ENCODE measurements around the gene RGS16. TPM values are rescaled to one million over a fixed set of nuclear protein-coding genes. Genes with fewer than 3 reads are reported as not detected.
A peak's percentile ranks its signal among the peaks of the same experiment; 100 is the strongest.

RGS16 gene
- polyA plus RNA-seq, 1 donor from 2014 or later, result 1.9 TPM

GRCh38 chr1:182589520-182589919, 14.7 kb downstream of the RGS16 start:
- Mint-ChIP-seq H3K27ac (peak overlapping the region; percentile 94 to 100 (median 99)), H3K9me3 (no peaks in the 10 kb centered on the region), H3K36me3 (peaks cover 7% of the 10 kb centered on the region), H3K27me3 (no peaks in the 10 kb centered on the region), H3K4me1 (peaks cover 19 to 33% (median 28%) of the 10 kb centered on the region in 3 donors), H3K4me3 (peak overlapping the region; percentile 98 to 100 (median 99))

GRCh38 chr1:182588500-182589396, 15.4 kb downstream of the RGS16 start, which contains the start of gene RNASEL:
Gene RNASEL, minus strand, starts transcription at chr1:182589256. Its CDS starts 2,450 bp downstream, at chr1:182586806.
- H3K27me3 Mint-ChIP-seq, result no peaks in the 10 kb centered on the region
- H3K36me3 Mint-ChIP-seq, result peaks cover 7% of the 10 kb centered on the region
- H3K27ac Mint-ChIP-seq, result peak within 1 kb of the TSS; percentile 94 to 100 (median 99)
- H3K9me3 Mint-ChIP-seq, result no peaks in the 10 kb centered on the region
- peak within 1 kb of the TSS; percentile 98 to 100 (median 99) for H3K4me3 Mint-ChIP-seq
- peaks cover 21 to 41% (median 35%) of the 10 kb centered on the region in 3 donors for H3K4me1 Mint-ChIP-seq

GRCh38 chr1:182587666-182588499, 16.3 kb downstream of the RGS16 start:
- Mint-ChIP-seq H3K9me3 (no peaks in the 10 kb centered on the region), H3K36me3 (peaks cover 7% of the 10 kb centered on the region), H3K27me3 (no peaks in the 10 kb centered on the region), H3K4me3 (peak overlapping the region; percentile 98 to 100 (median 99)), H3K4me1 (peaks cover 27 to 49% (median 40%) of the 10 kb centered on the region in 3 donors), H3K27ac (peak overlapping the region; percentile 94 to 100 (median 99))

- H3K4me3 Mint-ChIP-seq, result no peak overlapping the region
- H3K9me3 Mint-ChIP-seq, result no peaks in the 10 kb centered on the region
- peaks cover 32 to 50% (median 40%) of the 10 kb centered on the region in 3 donors for H3K4me1 Mint-ChIP-seq
- peaks cover 7% of the 10 kb centered on the region for H3K36me3 Mint-ChIP-seq
- no peaks in the 10 kb centered on the region for H3K27me3 Mint-ChIP-seq
- no peak overlapping the region for H3K27ac Mint-ChIP-seq
Observed at GRCh38 chr1:182587093-182587492, 17.1 kb downstream of the RGS16 start.

- H3K9me3 Mint-ChIP-seq, result no peaks in the 10 kb centered on the region
- H3K4me3 Mint-ChIP-seq, result peak overlapping the region in 1 of 4 donors; percentile 6
- peaks cover 33 to 50% (median 40%) of the 10 kb centered on the region in 3 donors for H3K4me1 Mint-ChIP-seq
- H3K36me3 Mint-ChIP-seq, result peaks cover 7% of the 10 kb centered on the region
- no peaks in the 10 kb centered on the region for H3K27me3 Mint-ChIP-seq
- no peak overlapping the region for H3K27ac Mint-ChIP-seq
Observed at GRCh38 chr1:182586380-182586779, 17.8 kb downstream of the RGS16 start.

- Mint-ChIP-seq H3K4me1 (peaks cover 33 to 49% (median 40%) of the 10 kb centered on the region in 3 donors), H3K4me3 (peak overlapping the region in 2 of 4 donors; percentile 60 to 75), H3K27ac (no peak overlapping the region), H3K36me3 (peaks cover 9% of the 10 kb centered on the region), H3K9me3 (no peaks in the 10 kb centered on the region), H3K27me3 (no peaks in the 10 kb centered on the region)
Observed at GRCh38 chr1:182584746-182585145, 19.4 kb downstream of the RGS16 start.

- Mint-ChIP-seq H3K9me3 (no peaks in the 10 kb centered on the region), H3K36me3 (peaks cover 11% of the 10 kb centered on the region), H3K27me3 (no peaks in the 10 kb centered on the region), H3K4me1 (peaks cover 21 to 30% (median 21%) of the 10 kb centered on the region in 3 donors), H3K4me3 (no peak overlapping the region), H3K27ac (no peak overlapping the region)
Observed at GRCh38 chr1:182580736-182581135, 23.5 kb downstream of the RGS16 start.

GRCh38 chr1:182575540-182576149, 28.5 kb downstream of the RGS16 start:
- H3K36me3 Mint-ChIP-seq, result peaks cover 13% of the 10 kb centered on the region
- no peaks in the 10 kb centered on the region for H3K9me3 Mint-ChIP-seq
- H3K4me1 Mint-ChIP-seq, result peaks cover 5 to 7% (median 6%) of the 10 kb centered on the region in 3 donors
- H3K27me3 Mint-ChIP-seq, result no peaks in the 10 kb centered on the region
- H3K4me3 Mint-ChIP-seq, result no peak overlapping the region
- peak overlapping the region in 1 of 3 donors; percentile 71 for H3K27ac Mint-ChIP-seq

- Mint-ChIP-seq H3K27ac (no peak overlapping the region), H3K9me3 (no peaks in the 10 kb centered on the region), H3K27me3 (no peaks in the 10 kb centered on the region), H3K4me1 (peaks cover 5 to 7% (median 6%) of the 10 kb centered on the region in 3 donors), H3K4me3 (no peak overlapping the region), H3K36me3 (peaks cover 13% of the 10 kb centered on the region)
Observed at GRCh38 chr1:182574156-182574555, 30.0 kb downstream of the RGS16 start.

GRCh38 chr1:182570611-182570970, 33.6 kb downstream of the RGS16 start:
- H3K27me3 Mint-ChIP-seq, result no peaks in the 10 kb centered on the region
- no peak overlapping the region for H3K4me3 Mint-ChIP-seq
- peaks cover 5 to 6% (median 5%) of the 10 kb centered on the region in 3 donors for H3K4me1 Mint-ChIP-seq
- peaks cover 6% of the 10 kb centered on the region for H3K36me3 Mint-ChIP-seq
- no peaks in the 10 kb centered on the region for H3K9me3 Mint-ChIP-seq
- H3K27ac Mint-ChIP-seq, result no peak overlapping the region

- peaks cover 10% of the 10 kb centered on the region for H3K36me3 Mint-ChIP-seq
- H3K4me1 Mint-ChIP-seq, result peaks cover 5 to 7% (median 6%) of the 10 kb centered on the region in 3 donors
- no peak overlapping the region for H3K27ac Mint-ChIP-seq
- H3K9me3 Mint-ChIP-seq, result peaks cover 0 to 3% (median 0%) of the 10 kb centered on the region in 3 donors
- no peaks in the 10 kb centered on the region for H3K27me3 Mint-ChIP-seq
- H3K4me3 Mint-ChIP-seq, result no peak overlapping the region
Observed at GRCh38 chr1:182569939-182570610, 34.1 kb downstream of the RGS16 start.

- H3K4me1 Mint-ChIP-seq, result peaks cover 4 to 7% (median 6%) of the 10 kb centered on the region in 3 donors
- H3K27ac Mint-ChIP-seq, result no peak overlapping the region
- H3K27me3 Mint-ChIP-seq, result no peaks in the 10 kb centered on the region
- H3K36me3 Mint-ChIP-seq, result peaks cover 6% of the 10 kb centered on the region
- H3K9me3 Mint-ChIP-seq, result peaks cover 0 to 3% (median 0%) of the 10 kb centered on the region in 3 donors
- H3K4me3 Mint-ChIP-seq, result no peak overlapping the region
Observed at GRCh38 chr1:182568647-182569284, 35.4 kb downstream of the RGS16 start.

- Mint-ChIP-seq H3K9me3 (peaks cover 0 to 3% (median 0%) of the 10 kb centered on the region in 3 donors), H3K27ac (no peak overlapping the region), H3K36me3 (peaks cover 4% of the 10 kb centered on the region), H3K27me3 (no peaks in the 10 kb centered on the region), H3K4me1 (peaks cover 0 to 7% (median 6%) of the 10 kb centered on the region in 3 donors), H3K4me3 (no peak overlapping the region)
Observed at GRCh38 chr1:182567629-182568028, 36.6 kb downstream of the RGS16 start.

GRCh38 chr1:182565537-182565936, 38.7 kb downstream of the RGS16 start:
- H3K27me3 Mint-ChIP-seq, result no peaks in the 10 kb centered on the region
- no peak overlapping the region for H3K27ac Mint-ChIP-seq
- no peak overlapping the region for H3K4me3 Mint-ChIP-seq
- peaks cover 0 to 3% (median 0%) of the 10 kb centered on the region in 3 donors for H3K9me3 Mint-ChIP-seq
- H3K36me3 Mint-ChIP-seq, result peaks cover 4% of the 10 kb centered on the region
- H3K4me1 Mint-ChIP-seq, result peaks cover 0 to 2% (median 0%) of the 10 kb centered on the region in 3 donors

Measured in IgD-negative memory B cell (primary cell).